HL-60/S4 treated with retinoic acid at 250 ng/mL for 4 days and 3 days (cell line): ENCODE data around the gene ADK.

Experiments used
- in situ Hi-C: fragments of 300-500 bp; cut with MboI; formaldehyde crosslinking; loops from 2 replicates; pipeline ENCODE4 v1.7.0; 2022; ENCODE audit warnings: low sequenced_read_pairs

The ADK gene

GRCh38 chr10:74231375-74231774, 80.4 kb downstream of the ADK start:
- in situ Hi-C loops = no loop called here

GRCh38 chr10:74233281-74233680, 82.3 kb downstream of the ADK start:
- in situ Hi-C loops = no loop called here

GRCh38 chr10:74234569-74234968, 83.5 kb downstream of the ADK start:
- in situ Hi-C loops = no loop called here

- in situ Hi-C loops = no loop called here
Measured at GRCh38 chr10:74238031-74238431, 87.0 kb downstream of the ADK start.

- in situ Hi-C loops = no loop called here
Measured at GRCh38 chr10:74238516-74238915, 87.5 kb downstream of the ADK start.

GRCh38 chr10:74243067-74243466, 92.0 kb downstream of the ADK start:
- in situ Hi-C loops = no loop called here

- in situ Hi-C loops = no loop called here
Measured at GRCh38 chr10:74244097-74244685, 93.2 kb downstream of the ADK start.

- in situ Hi-C loops = no loop called here
Measured at GRCh38 chr10:74244807-74245206, 93.8 kb downstream of the ADK start.

GRCh38 chr10:74246495-74246894, 95.5 kb downstream of the ADK start:
- in situ Hi-C loops = no loop called here

GRCh38 chr10:74249865-74250264, 98.8 kb downstream of the ADK start:
- in situ Hi-C loops = loop anchor here (25.0 kb wide), 1 partner anchor 987 kb away; the partner anchor contains the start of gene COMTD1

- in situ Hi-C loops = loop anchor here (25.0 kb wide), 1 partner anchor 982 kb away; the partner anchor contains the start of gene COMTD1
Measured at GRCh38 chr10:74255214-74255613, 104.2 kb downstream of the ADK start.

GRCh38 chr10:74255888-74256357, 104.9 kb downstream of the ADK start:
- in situ Hi-C loops = loop anchor here (25.0 kb wide), 1 partner anchor 981 kb away; the partner anchor contains the start of gene COMTD1

- in situ Hi-C loops = loop anchor here (10.0 to 25.0 kb wide), 3 partner anchors 762 to 974 kb away; partner anchors contain the start of gene COMTD1
Measured at GRCh38 chr10:74262856-74263255, 111.8 kb downstream of the ADK start.

- in situ Hi-C loops = loop anchor here (10.0 to 25.0 kb wide), 3 partner anchors 761 to 973 kb away; partner anchors contain the start of gene COMTD1
Measured at GRCh38 chr10:74263996-74264395, 113.0 kb downstream of the ADK start.

GRCh38 chr10:74272288-74272687, 121.3 kb downstream of the ADK start:
- in situ Hi-C loops = loop anchor here (25.0 kb wide), 1 partner anchor 965 kb away; the partner anchor contains the start of gene COMTD1

- in situ Hi-C loops = no loop called here
Measured at GRCh38 chr10:74275755-74276290, 124.8 kb downstream of the ADK start.

- in situ Hi-C loops = no loop called here
Measured at GRCh38 chr10:74276416-74276815, 125.4 kb downstream of the ADK start.

- in situ Hi-C loops = no loop called here
Measured at GRCh38 chr10:74282151-74282847, 131.3 kb downstream of the ADK start.

- in situ Hi-C loops = no loop called here
Measured at GRCh38 chr10:74282848-74283210, 131.8 kb downstream of the ADK start.

GRCh38 chr10:74289188-74289587, 138.2 kb downstream of the ADK start:
- in situ Hi-C loops = no loop called here

GRCh38 chr10:74289951-74290350, 138.9 kb downstream of the ADK start:
- in situ Hi-C loops = no loop called here

GRCh38 chr10:74290708-74291107, 139.7 kb downstream of the ADK start:
- in situ Hi-C loops = no loop called here
